Heart left ventricle (tissue), 13 donors: Measurements from ENCODE around the gene ARVCF.

ENCODE experiments used
- CTCF ChIP-seq, 12 donors: fragments of 200-600 bp; sonication (generic) in 4 of 12; IDR thresholded peaks; one replicate each; pipeline versions ENCODE4 v1.5.0 to v1.8.0; 2018 to 2022; ENCODE audit warnings: antibody characterized with exemption in 12 of 12, mild to moderate bottlenecking in 5 of 12
- POLR2A ChIP-seq, 2 donors: fragments of 450-650 bp; IDR thresholded peaks; one replicate each; pipeline ENCODE4 v1.6.1; 2017; ENCODE audit warnings: antibody characterized with exemption in 2 of 2, mild to moderate bottlenecking in 2 of 2, moderate library complexity in 2 of 2
- donor health status: ischemic (EF 13 %, LVEDD 7.1; RV severe dilation, severe dysfunction).
- donor health status: DM: no; HTN: yes; CAD: no.
- donor health status: DM: no; HTN: no; CAD: no.
- donor health status: ischemic (EF 25% LVEDD 6.9; RV normal size, moderate dysfunction).
- donor health status: ischemic (EF 25% LVEDD 5.7; RV mildly dilated, moderate dysfunction).
- donor health status: ischemic (EF 35%, LVEDD 5.7; RV mildly dilated, moderate dysfunction).
- donor health status: nonischemic (EF 11% LVEDD 7.7; RV severe dilation, severe dysfunction).
- donor health status: DM: yes; HTN: yes; CAD: no.
- donor health status: PGD.
- donor health status: ischemic (EF 29% LVEDD 5.4; RV normal size, mild dysfunction).
- donor health status: nonischemic (EF 23%, LVEDD 6.1; RV moderate dilation, normal function).

- TF ChIP-seq POLR2A (IDR thresholded peaks at IDR 0.05) (no peak), CTCF (IDR thresholded peaks at IDR 0.05) (no peak)
Measured at GRCh38 chr22:19984851-19985811, 31.5 kb downstream of the ARVCF start.
